Endothelial cell of umbilical vein (primary cell): ENCODE results near the gene PGP. TPM values are rescaled to one million over a fixed set of nuclear protein-coding genes. Genes with fewer than 3 reads are reported as not detected.

ENCODE experiments used
- BruUV-seq: library from RNA; stranded (reverse); fragments of 400-500 nt; replicated peaks from 2 replicates; lab custom pipeline; 2021; lab: Mats Ljungman, UMichigan
- CTCF ChIA-PET: fragments of 300-600, 350-600 bp; sonication (Branson Sonifier 250); formaldehyde crosslinking; loops from one replicate; lab custom pipeline; 2021; ENCODE audit warnings: antibody characterized with exemption, inconsistent platforms; lab: Charles Lee
- POLR2A ChIA-PET: fragments of 300-600, 350-600 bp; sonication (Branson Sonifier 250); formaldehyde crosslinking; loops from one replicate; lab custom pipeline; 2021; ENCODE audit warnings: antibody characterized with exemption, inconsistent platforms; lab: Charles Lee
- DNase-seq: peaks from one replicate; pipeline ENCODE4 v3.0.0-alpha.2; 2011; ENCODE audit warnings: low read depth, low spot score
- FAIRE-seq: peaks from 2 replicates; lab custom pipeline; 2011; peaks lifted over from hg19 to GRCh38; lab: Jason Lieb, UNC
- H2AFZ ChIP-seq: 2 replicates; pipeline ENCODE4 v1.6.0; 2012; ENCODE audit warnings: low read depth, low read length, control low read depth, inconsistent platforms
- H3K27ac ChIP-seq: 2 replicates; pipeline ENCODE4 v1.5.1; 2011; ENCODE audit warnings: low read depth, mild to moderate bottlenecking, control low read depth, low read length, moderate library complexity; ENCODE audit not compliant: insufficient read depth
- H3K27me3 ChIP-seq, 2 experiments: 2 replicates each; pipeline versions ENCODE4 v1.6.0 to v1.6.1; 2011; ENCODE audit warnings: low read length in 2 of 2, mixed read lengths in 1 of 2; ENCODE audit not compliant: control insufficient read depth in 2 of 2, insufficient read depth in 2 of 2
- H3K36me3 ChIP-seq, 2 experiments: 2 replicates in 1 of 2; 3 replicates in 1 of 2; pipeline ENCODE4 v1.5.1; 2011; ENCODE audit warnings: low read length in 2 of 2, mild to moderate bottlenecking in 1 of 2, moderate library complexity in 1 of 2; ENCODE audit not compliant: control insufficient read depth in 2 of 2, insufficient read depth in 2 of 2; ENCODE audit errors: extremely low read depth in 1 of 2
- H3K4me1 ChIP-seq: 3 replicates; pipeline ENCODE4 v1.5.1; 2011; ENCODE audit warnings: mild to moderate bottlenecking, low read length; ENCODE audit not compliant: control insufficient read depth, insufficient read depth; ENCODE audit errors: extremely low read depth
- H3K4me2 ChIP-seq: 2 replicates; pipeline ENCODE4 v1.6.1; 2011; ENCODE audit warnings: low read length, control low read depth, mixed read lengths; ENCODE audit not compliant: insufficient read depth
- H3K4me3 ChIP-seq, 3 experiments: fragments of 200-600 bp in 1 of 3; sonication (generic), shearing (Covaris generic) in 1 of 3; replicated peaks in 1 of 3; 2 replicates each; pipeline ENCODE4 v1.5.1; 2011 to 2016; ENCODE audit warnings: control low read depth in 3 of 3, low read length in 3 of 3, mild to moderate bottlenecking in 2 of 3, inconsistent platforms in 1 of 3, low read depth in 1 of 3, moderate library complexity in 1 of 3; ENCODE audit not compliant: insufficient read depth in 1 of 3
- H3K79me2 ChIP-seq: 2 replicates; pipeline ENCODE4 v1.6.0; 2012; ENCODE audit warnings: low read length, inconsistent platforms; ENCODE audit not compliant: control insufficient read depth, insufficient read depth
- H3K9ac ChIP-seq: replicated peaks from 2 replicates; pipeline ENCODE3; 2011; ENCODE audit warnings: low read length, control low read depth; ENCODE audit not compliant: insufficient read depth; ENCODE audit errors: extremely low read depth
- H3K9me1 ChIP-seq: replicated peaks from 3 replicates; pipeline ENCODE4 v1.6.0; 2011; ENCODE audit warnings: mild to moderate bottlenecking, low read length; ENCODE audit not compliant: control insufficient read depth, insufficient read depth; ENCODE audit errors: extremely low read depth
- H3K9me3 ChIP-seq: replicated peaks from 2 replicates; pipeline ENCODE4 v1.5.1; 2012; ENCODE audit warnings: low read length, inconsistent platforms; ENCODE audit not compliant: control insufficient read depth, insufficient read depth
- H4K20me1 ChIP-seq: replicated peaks from 2 replicates; pipeline ENCODE3; 2011; ENCODE audit warnings: mild to moderate bottlenecking, low read length; ENCODE audit not compliant: control insufficient read depth, insufficient read depth; ENCODE audit errors: extremely low read depth
- EZH2 ChIP-seq: IDR thresholded peaks from 2 replicates; pipeline ENCODE4 v1.6.1; 2012; ENCODE audit warnings: borderline replicate concordance, low read depth, mild to moderate bottlenecking, moderate library complexity, low read length, inconsistent platforms; ENCODE audit not compliant: severe bottlenecking
- FOS ChIP-seq: IDR thresholded peaks from 2 replicates; pipeline ENCODE4 v1.6.1; 2011; ENCODE audit warnings: mild to moderate bottlenecking, low read length, moderate library complexity, borderline replicate concordance; ENCODE audit not compliant: insufficient read depth
- GATA2 ChIP-seq: IDR thresholded peaks from 2 replicates; pipeline ENCODE4 v1.7.0; 2011; ENCODE audit warnings: low read depth, mild to moderate bottlenecking, moderate library complexity, mixed read lengths, low read length; ENCODE audit not compliant: insufficient read length, insufficient read depth
- JUN ChIP-seq: IDR thresholded peaks from 2 replicates; pipeline ENCODE4 v1.6.1; 2011; ENCODE audit warnings: borderline replicate concordance, low read depth; ENCODE audit not compliant: insufficient read length, insufficient read depth
- MYC ChIP-seq: IDR thresholded peaks from one replicate; pipeline ENCODE4 v1.6.1; 2011; ENCODE audit warnings: mild to moderate bottlenecking, low read depth, low read length
- POLR2A ChIP-seq: IDR thresholded peaks from 2 replicates; pipeline ENCODE4 v1.6.1; 2012; ENCODE audit warnings: low read depth, mild to moderate bottlenecking, control low read depth, low read length
- POLR2AphosphoS5 ChIP-seq: IDR thresholded peaks from 2 replicates; pipeline ENCODE4 v1.6.1; 2012; ENCODE audit warnings: low read depth, mild to moderate bottlenecking, control low read depth, low read length, moderate library complexity; ENCODE audit not compliant: insufficient read depth
- dilution Hi-C: fragments of 300-500 bp; cut with MboI; formaldehyde crosslinking; loops from one replicate; pipeline ENCODE4 v1.15.0; 2019; ENCODE audit warnings: low sequenced_read_pairs; ENCODE audit not compliant: extremely low pct_ligation_motif_present
- intact Hi-C: fragments of 100-400 bp; cut with micrococcal nuclease; formaldehyde crosslinking; loops from one replicate; pipeline ENCODE4 v1.10.0; 2022
- polyA plus RNA-seq, 4 experiments: library from polyadenylated mRNA; depleted of rRNA in 3 of 4; stranded (reverse) in 3 of 4; unstranded in 1 of 4; fragments of >200 nt; gene quantifications; 2 replicates each; pipeline versions ENCODE4 v1.2.1 to v1.2.3, GENCODE V29; 2011 to 2012; ENCODE audit warnings: missing spikeins in 1 of 4
- total RNA-seq: library from RNA; stranded (reverse); gene quantifications from 2 replicates; pipeline ENCODE4 v1.2.3, GENCODE V29; 2021
- TF ChIP-seq, protein P1 (sequence below), 2 donors: IDR thresholded peaks; 1 replicate in 1 of 2; 2 replicates in 1 of 2; pipeline ENCODE4 v1.5.1; 2011; ENCODE audit warnings: low read length in 2 of 2, mild to moderate bottlenecking in 2 of 2, moderate library complexity in 2 of 2, control low read depth in 1 of 2, inconsistent platforms in 1 of 2, low read depth in 1 of 2; ENCODE audit not compliant: insufficient read depth in 1 of 2; ENCODE audit errors: extremely low read depth in 1 of 2
- TF ChIP-seq, protein P2 (sequence below): IDR thresholded peaks from 2 replicates; pipeline ENCODE4 v1.6.1; 2011; ENCODE audit not compliant: insufficient read depth, insufficient read length

PGP gene
- total and polyA plus RNA-seq, 2 donors (not counting 3 experiments of a cell fraction or from before 2014, with no cell fraction given): 28.5 to 29.6 TPM

DNA sequence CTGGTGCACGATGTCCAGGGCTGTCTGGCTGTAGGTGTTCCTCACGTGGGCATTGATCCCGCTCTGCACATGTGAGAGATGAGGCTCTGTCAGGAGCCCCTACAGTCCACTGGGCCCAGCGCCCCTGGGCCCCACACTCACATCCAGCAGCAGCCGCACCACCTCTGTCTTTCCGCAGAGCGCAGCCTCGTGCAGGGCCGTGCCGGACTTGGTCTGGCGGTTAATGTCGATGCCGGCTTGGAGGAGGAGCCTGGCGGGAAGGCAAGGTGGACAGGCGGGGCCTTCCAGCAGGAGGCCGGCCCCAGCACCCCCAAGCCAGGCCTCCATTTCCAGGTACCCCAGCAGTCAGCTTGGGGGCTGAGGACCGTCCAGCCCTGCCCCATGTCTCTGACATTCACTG lies 27.4 kb downstream of the PGP start:
- Histone ChIP-seq H3K4me3 (no peak overlapping the region), H3K9ac (no peak overlapping the region), H3K27ac (no peak overlapping the region), H4K20me1 (no peaks in the 10 kb centered on the region), H2AFZ (no peak overlapping the region), H3K79me2 (no peaks in the 10 kb centered on the region), H3K36me3 (no peaks in the 10 kb centered on the region), H3K9me3 (no peaks in the 10 kb centered on the region), H3K9me1 (no peaks in the 10 kb centered on the region), H3K4me2 (no peak overlapping the region), H3K4me1 (no peaks in the 10 kb centered on the region), H3K27me3 (no peaks in the 10 kb centered on the region)
- ChIA-PET CTCF (interaction anchor here (0.9 kb wide), 1 partner anchor 47 kb away, joined by 3 read pairs; no protein-coding TSS in a partner anchor), POLR2A (interaction anchor here (0.6 kb wide), 1 partner anchor 333 kb away, joined by 3 read pairs; the partner anchor contains the start of gene AMDHD2)
- no peak for FAIRE-seq
- TF ChIP-seq GATA2: no peak
- no peak for TF ChIP-seq JUN
- TF ChIP-seq POLR2A: no peak
- TF ChIP-seq MYC: no peak
- TF ChIP-seq, protein P1, sequence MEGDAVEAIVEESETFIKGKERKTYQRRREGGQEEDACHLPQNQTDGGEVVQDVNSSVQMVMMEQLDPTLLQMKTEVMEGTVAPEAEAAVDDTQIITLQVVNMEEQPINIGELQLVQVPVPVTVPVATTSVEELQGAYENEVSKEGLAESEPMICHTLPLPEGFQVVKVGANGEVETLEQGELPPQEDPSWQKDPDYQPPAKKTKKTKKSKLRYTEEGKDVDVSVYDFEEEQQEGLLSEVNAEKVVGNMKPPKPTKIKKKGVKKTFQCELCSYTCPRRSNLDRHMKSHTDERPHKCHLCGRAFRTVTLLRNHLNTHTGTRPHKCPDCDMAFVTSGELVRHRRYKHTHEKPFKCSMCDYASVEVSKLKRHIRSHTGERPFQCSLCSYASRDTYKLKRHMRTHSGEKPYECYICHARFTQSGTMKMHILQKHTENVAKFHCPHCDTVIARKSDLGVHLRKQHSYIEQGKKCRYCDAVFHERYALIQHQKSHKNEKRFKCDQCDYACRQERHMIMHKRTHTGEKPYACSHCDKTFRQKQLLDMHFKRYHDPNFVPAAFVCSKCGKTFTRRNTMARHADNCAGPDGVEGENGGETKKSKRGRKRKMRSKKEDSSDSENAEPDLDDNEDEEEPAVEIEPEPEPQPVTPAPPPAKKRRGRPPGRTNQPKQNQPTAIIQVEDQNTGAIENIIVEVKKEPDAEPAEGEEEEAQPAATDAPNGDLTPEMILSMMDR (IDR thresholded peaks at IDR 0.05; ENCODE audit: extremely low read depth in 1 of 2, insufficient read depth in 1 of 2, low read depth in 1 of 2, low read length in 2 of 2): no peak
- TF ChIP-seq POLR2AphosphoS5: no peak
- no peak for TF ChIP-seq EZH2
- TF ChIP-seq, protein P2, sequence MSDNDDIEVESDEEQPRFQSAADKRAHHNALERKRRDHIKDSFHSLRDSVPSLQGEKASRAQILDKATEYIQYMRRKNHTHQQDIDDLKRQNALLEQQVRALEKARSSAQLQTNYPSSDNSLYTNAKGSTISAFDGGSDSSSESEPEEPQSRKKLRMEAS: no peak
- no peak for TF ChIP-seq FOS
- no peak for DNase-seq
- intact Hi-C loops (no loop called here), dilution Hi-C loops (no loop called here)
- BruUV-seq: no TSS peak
